ENCODE measurements around the gene RGS9.

Gene RGS9

GRCh38 chr17:65158041-65158440 is 20.9 kb downstream of the RGS9 start:
- no peak for DNase-seq (ENCODE audit: low spot score)
- POLR2A ChIA-PET (ENCODE audit: low non-redundant PET): no interaction called here

GRCh38 chr17:65158622-65159021 is 21.5 kb downstream of the RGS9 start:
- TF ChIP-seq CTCF (conservative IDR thresholded peaks at IDR 0.05; ENCODE audit: low read depth): no peak
- H3K27ac ChIP-seq: no peak overlapping the region
- ChIA-PET POLR2A (ENCODE audit: low non-redundant PET) (no interaction called here), CTCF (no interaction called here)
- no peak for DNase-seq (ENCODE audit: low spot score)

More at GRCh38 chr17:65158041-65158440, 20.9 kb downstream of the RGS9 start:
- H3K27ac ChIP-seq: no peak overlapping the region
- no peak for TF ChIP-seq CTCF (conservative IDR thresholded peaks at IDR 0.05; ENCODE audit: low read depth)
- CTCF ChIA-PET: no interaction called here

GRCh38 chr17:65160516-65160915 is 23.3 kb downstream of the RGS9 start:
- CTCF ChIA-PET: no interaction called here
- no peak for TF ChIP-seq CTCF (conservative IDR thresholded peaks at IDR 0.05; ENCODE audit: low read depth)
- POLR2A ChIA-PET (ENCODE audit: low non-redundant PET): no interaction called here
- H3K27ac ChIP-seq: no peak overlapping the region
- no peak for DNase-seq (ENCODE audit: low spot score)

- no peak for TF ChIP-seq CTCF (conservative IDR thresholded peaks at IDR 0.05; ENCODE audit: low read depth)
- H3K27ac ChIP-seq: no peak overlapping the region
- POLR2A ChIA-PET (ENCODE audit: low non-redundant PET): no interaction called here
- CTCF ChIA-PET: no interaction called here
- DNase-seq (ENCODE audit: low spot score): peak; percentile 44
Observed at GRCh38 chr17:65163990-65164495, 26.9 kb downstream of the RGS9 start.

GRCh38 chr17:65166787-65167186 is 29.6 kb downstream of the RGS9 start:
- no peak overlapping the region for H3K27ac ChIP-seq
- ChIA-PET CTCF (no interaction called here), POLR2A (ENCODE audit: low non-redundant PET) (no interaction called here)
- TF ChIP-seq CTCF (conservative IDR thresholded peaks at IDR 0.05; ENCODE audit: low read depth): no peak
- no peak for DNase-seq (ENCODE audit: low spot score)

- ChIA-PET CTCF (no interaction called here), POLR2A (ENCODE audit: low non-redundant PET) (no interaction called here)
- no peak for DNase-seq (ENCODE audit: low spot score)
- TF ChIP-seq CTCF (conservative IDR thresholded peaks at IDR 0.05; ENCODE audit: low read depth): no peak
- H3K27ac ChIP-seq: no peak overlapping the region
Observed at GRCh38 chr17:65167566-65167965, 30.4 kb downstream of the RGS9 start.

GRCh38 chr17:65169691-65170090 is 32.5 kb downstream of the RGS9 start:
- ChIA-PET CTCF (no interaction called here), POLR2A (ENCODE audit: low non-redundant PET) (no interaction called here)
- DNase-seq (ENCODE audit: low spot score): no peak
- no peak for TF ChIP-seq CTCF (conservative IDR thresholded peaks at IDR 0.05; ENCODE audit: low read depth)
- H3K27ac ChIP-seq: no peak overlapping the region

Measured in RWPE1 (cell line).